Epidermal melanocyte (primary cell): ENCODE results near the gene TBK1.
"Not testable (repeated sequence)": the region's sequence is repeated elsewhere in the genome, so short reads cannot be mapped to it uniquely, and the experiment has no call there.

ENCODE experiments used
- DNase-seq: peaks from one replicate; pipeline ENCODE4 v3.0.0; 2011; ENCODE audit warnings: low spot score; ENCODE audit not compliant: insufficient read length

The TBK1 gene

DNA sequence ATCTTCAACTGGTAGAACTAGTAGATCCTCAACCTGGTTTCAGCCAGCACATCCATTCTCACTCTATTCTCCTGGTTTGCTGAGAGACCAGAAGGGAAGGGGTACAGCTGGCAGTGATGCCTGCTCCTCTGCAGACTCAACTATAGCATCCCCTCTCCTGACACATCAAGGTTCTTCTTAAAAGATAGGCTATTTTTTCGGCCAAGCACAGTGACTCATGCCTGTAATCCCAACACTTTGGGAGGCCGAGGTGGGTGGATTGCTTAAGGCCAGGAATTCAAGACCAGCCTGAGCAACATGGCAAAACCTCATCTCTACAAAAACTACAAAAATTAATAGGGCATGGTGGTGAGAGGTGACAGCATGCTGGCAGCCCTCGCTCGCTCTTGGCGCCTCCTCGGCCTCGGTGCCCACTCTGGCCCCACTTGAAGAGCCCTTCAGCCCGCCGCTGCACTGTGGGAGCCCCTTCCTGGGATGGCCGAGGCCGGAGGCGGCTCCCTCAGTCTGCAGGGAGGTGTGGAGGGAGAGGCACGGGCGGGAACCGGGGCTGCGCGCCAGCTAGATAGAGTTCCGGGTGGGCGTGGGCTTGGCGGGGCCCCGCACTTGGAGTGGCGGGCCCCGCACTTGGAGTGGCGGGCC lies 90.6 kb downstream of the TBK1 start:
- not testable (repeated sequence) for DNase-seq

DNA sequence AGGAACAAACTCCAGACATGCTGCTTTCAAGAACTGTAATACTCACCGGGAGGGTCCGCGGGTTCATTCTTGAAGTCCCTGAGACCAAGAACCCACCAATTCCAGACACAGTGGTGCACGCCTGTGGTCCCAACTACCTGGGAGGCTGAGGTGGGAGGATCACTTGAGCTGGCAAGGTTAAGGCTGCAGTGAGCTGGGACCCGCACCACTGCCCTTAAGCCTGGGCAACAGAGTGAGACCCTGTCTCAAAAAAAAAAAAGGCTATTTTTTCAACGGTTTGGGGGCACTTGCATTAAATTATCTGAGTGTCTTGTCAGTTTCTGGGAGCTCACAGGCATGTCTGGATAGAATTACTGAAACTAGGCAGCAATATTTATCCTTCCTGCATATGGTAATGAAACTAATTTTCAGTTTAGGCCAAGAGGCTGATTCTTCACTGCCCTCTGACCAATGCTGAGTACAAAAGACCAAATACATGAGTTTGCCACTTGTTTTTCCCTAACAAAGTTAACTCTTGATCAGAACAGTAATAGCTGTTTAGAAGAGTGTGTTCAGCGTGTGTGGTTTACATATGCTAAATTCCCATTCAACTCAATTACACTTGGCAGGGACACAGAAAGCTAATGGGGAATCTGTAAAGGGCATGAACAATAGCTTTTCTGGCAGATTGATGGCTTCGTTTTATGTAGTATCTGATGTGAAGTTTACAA lies 92.6 kb downstream of the TBK1 start:
- DNase-seq = no peak

DNA sequence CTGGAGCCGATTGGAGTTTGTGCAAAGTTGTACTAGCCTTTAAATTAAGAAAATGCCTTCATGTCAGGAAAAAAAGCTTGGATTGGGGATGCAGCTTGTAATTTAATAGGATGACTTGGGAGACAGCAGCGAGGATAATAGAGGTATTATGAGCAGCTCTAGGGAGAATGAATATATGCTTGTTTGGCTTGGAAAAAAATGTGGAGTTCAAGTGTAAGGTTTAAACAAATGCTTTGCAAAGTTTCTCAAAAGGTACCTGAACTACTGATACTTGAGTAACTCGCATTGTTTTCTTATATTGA lies 93.1 kb downstream of the TBK1 start:
- DNase-seq = no peak

DNA sequence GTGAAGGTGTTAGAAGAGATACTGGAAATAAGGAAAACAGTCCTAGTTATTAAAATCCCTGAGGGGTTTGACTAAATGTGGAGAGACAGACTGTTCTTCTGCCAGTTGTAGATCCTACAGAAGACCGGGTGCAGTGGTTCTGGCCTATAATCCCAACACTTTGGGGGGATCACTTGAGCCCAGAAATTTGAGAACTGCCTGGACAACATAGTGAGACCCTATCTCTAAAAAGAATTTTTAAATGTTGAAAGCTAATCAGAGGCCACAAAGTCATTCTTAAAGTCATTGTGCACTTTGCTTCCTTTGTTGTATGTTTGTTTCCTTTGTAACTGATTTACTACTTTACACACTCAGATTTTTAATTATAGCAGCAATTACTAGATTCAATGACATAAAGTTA lies 97.2 kb downstream of the TBK1 start:
- DNase-seq = no peak

- no peak for DNase-seq
These were observed 98.8 kb downstream of the TBK1 start for GRCh38 chr12:64550755-64551154.

GRCh38 chr12:64551676-64552075 lies 99.8 kb downstream of the TBK1 start:
- DNase-seq = no peak
